Thoracic aorta (tissue), 2 donors: ENCODE data around the gene GAS2L3. TPM values are rescaled to one million over a fixed set of nuclear protein-coding genes. Genes with fewer than 3 reads are reported as not detected.

Experiments
- ATAC-seq: fragments of 150-250 bp; one replicate; pipeline ENCODE4 v1.8.0; 2017; ENCODE audit warnings: low read depth; ENCODE audit not compliant: insufficient number of reproducible peaks, low FRiP score
- DNase-seq: peaks from one replicate; pipeline ENCODE4 v3.0.0-alpha.2; 2020; ENCODE audit warnings: low spot score
- H3K27ac ChIP-seq, 2 donors: fragments of 200-600 bp; sonication (generic); 1 replicate in 1 of 2; 2 replicates in 1 of 2; pipeline ENCODE4 v1.5.1; 2016; ENCODE audit warnings: mild to moderate bottlenecking in 2 of 2, moderate library complexity in 2 of 2
- H3K27me3 ChIP-seq: fragments of 200-600 bp; sonication (generic); replicated peaks from 2 replicates; pipeline ENCODE4 v1.6.0; 2016; ENCODE audit warnings: mild to moderate bottlenecking; ENCODE audit not compliant: insufficient read depth
- H3K36me3 ChIP-seq: fragments of 200-600 bp; sonication (generic); one replicate; pipeline ENCODE4 v1.5.1; 2016
- H3K4me1 ChIP-seq, 2 donors: fragments of 200-600 bp; sonication (generic); 1 replicate in 1 of 2; 2 replicates in 1 of 2; pipeline versions ENCODE4 v1.5.1 to v1.6.0; 2016; ENCODE audit warnings: low read depth in 2 of 2, mild to moderate bottlenecking in 1 of 2; ENCODE audit not compliant: control insufficient read depth in 1 of 2
- H3K4me3 ChIP-seq: fragments of 200-600 bp; sonication (generic); 2 replicates; pipeline ENCODE4 v1.5.1; 2016; ENCODE audit warnings: mild to moderate bottlenecking
- H3K9me3 ChIP-seq: fragments of 200-600 bp; sonication (generic); 2 replicates; pipeline ENCODE4 v1.5.1; 2016
- total RNA-seq, 2 donors: library from RNA; depleted of rRNA; stranded (reverse); fragments of >200 nt; gene quantifications; one replicate each; pipeline versions ENCODE4 v1.1.0 to v1.2.3, GENCODE V29; 2016
- TF ChIP-seq, protein P1 (sequence below): fragments of 200-600 bp; sonication (generic); IDR thresholded peaks from one replicate; pipeline ENCODE4 v1.5.1; 2019; ENCODE audit warnings: antibody characterized with exemption

Gene GAS2L3
- total RNA-seq, result 10 to 100 TPM in 1 of 2 donors, 1 to 10 TPM in 1; 9.3 to 12.8 TPM

DNA sequence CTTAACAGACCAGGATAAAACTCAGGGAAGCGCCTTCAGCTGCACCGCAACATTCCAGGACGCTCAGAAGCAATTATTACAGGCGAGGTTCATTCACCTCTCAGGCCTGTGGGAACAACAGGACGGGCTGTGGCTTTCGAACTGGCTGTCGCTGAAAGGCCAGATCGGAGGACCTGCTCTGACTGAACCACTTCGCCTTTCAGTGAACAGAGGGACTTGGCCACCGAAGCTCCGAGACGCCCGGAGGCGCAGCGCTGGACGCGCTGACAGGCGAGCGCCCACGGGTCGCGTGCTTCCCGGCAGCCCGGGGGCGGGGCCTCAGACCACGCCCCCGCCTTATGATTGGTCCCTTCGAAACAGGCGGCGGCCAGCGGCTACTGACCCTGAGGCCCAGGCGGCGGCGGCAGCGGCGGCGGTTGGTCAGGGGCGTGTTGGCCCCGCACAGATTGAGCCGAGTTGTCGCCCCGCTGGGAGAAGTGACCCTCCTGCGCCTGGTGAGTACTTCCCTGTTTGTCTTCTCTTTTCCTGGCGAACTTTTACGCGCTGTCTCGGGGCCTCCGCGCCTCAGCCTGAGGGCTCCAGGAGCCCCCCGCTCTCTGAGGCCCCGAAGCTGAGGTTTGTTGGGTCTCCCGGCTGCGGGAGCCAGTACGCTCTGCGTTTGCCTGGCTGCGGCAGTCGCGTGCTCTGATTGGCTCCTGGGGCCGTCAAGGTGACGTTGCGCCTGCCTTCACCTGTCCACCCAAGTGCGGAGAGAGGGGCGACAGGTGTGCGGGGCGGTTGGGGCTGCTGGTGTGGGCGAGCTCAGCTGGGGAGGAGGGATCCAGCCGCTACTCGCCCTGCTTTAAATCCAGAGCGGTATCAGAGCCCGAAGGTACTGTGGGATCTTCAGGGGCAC lies at the start of gene GAS2L3:
Gene GAS2L3, plus strand, starts transcription at position 393 of the 895 bp plus-strand sequence. CDS start 21,221 bp downstream, outside the sequence.
- H3K27ac ChIP-seq, result peak within 1 kb of the TSS in 1 of 2 donors; percentile 65
- H3K4me1 ChIP-seq, result peaks cover 6 to 19% of the 10 kb centered on the region in 2 donors
- no peaks in the 10 kb centered on the region for H3K9me3 ChIP-seq
- DNase-seq (peak; percentile 54), ATAC-seq (peak; percentile 73)
- H3K36me3 ChIP-seq, result no peaks in the 10 kb centered on the region
- TF ChIP-seq, protein P1, sequence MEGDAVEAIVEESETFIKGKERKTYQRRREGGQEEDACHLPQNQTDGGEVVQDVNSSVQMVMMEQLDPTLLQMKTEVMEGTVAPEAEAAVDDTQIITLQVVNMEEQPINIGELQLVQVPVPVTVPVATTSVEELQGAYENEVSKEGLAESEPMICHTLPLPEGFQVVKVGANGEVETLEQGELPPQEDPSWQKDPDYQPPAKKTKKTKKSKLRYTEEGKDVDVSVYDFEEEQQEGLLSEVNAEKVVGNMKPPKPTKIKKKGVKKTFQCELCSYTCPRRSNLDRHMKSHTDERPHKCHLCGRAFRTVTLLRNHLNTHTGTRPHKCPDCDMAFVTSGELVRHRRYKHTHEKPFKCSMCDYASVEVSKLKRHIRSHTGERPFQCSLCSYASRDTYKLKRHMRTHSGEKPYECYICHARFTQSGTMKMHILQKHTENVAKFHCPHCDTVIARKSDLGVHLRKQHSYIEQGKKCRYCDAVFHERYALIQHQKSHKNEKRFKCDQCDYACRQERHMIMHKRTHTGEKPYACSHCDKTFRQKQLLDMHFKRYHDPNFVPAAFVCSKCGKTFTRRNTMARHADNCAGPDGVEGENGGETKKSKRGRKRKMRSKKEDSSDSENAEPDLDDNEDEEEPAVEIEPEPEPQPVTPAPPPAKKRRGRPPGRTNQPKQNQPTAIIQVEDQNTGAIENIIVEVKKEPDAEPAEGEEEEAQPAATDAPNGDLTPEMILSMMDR, result no peak
- peak within 1 kb of the TSS; percentile 83 for H3K4me3 ChIP-seq
- no peaks in the 10 kb centered on the region for H3K27me3 ChIP-seq

DNA sequence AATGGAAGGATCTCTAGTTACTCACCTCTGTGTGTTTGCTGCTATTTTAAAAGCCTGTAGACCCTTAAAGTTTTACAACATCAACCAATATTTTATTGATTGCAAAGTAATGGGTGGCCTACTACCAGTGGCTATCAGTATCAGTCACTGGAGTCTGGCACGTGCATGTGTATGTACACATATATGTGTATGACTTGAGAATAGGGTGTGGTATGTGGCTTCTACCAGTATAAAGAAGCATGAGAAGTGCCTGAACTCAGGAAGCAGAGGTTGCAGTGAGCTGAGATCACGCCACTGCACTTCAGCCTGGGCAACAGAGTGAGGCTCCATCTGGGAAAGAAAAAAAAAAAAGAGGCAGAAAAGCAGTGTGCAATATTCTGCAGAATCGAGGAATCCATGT lies 45.5 kb upstream of the GAS2L3 start:
- no peaks in the 10 kb centered on the region for H3K4me1 ChIP-seq
- H3K9me3 ChIP-seq, result no peaks in the 10 kb centered on the region
- DNase-seq, result no peak
- no peaks in the 10 kb centered on the region for H3K27me3 ChIP-seq
- H3K4me3 ChIP-seq, result no peak overlapping the region
- ATAC-seq, result no peak
- no peak overlapping the region for H3K27ac ChIP-seq
- TF ChIP-seq, protein P1, result no peak
- no peaks in the 10 kb centered on the region for H3K36me3 ChIP-seq

DNA sequence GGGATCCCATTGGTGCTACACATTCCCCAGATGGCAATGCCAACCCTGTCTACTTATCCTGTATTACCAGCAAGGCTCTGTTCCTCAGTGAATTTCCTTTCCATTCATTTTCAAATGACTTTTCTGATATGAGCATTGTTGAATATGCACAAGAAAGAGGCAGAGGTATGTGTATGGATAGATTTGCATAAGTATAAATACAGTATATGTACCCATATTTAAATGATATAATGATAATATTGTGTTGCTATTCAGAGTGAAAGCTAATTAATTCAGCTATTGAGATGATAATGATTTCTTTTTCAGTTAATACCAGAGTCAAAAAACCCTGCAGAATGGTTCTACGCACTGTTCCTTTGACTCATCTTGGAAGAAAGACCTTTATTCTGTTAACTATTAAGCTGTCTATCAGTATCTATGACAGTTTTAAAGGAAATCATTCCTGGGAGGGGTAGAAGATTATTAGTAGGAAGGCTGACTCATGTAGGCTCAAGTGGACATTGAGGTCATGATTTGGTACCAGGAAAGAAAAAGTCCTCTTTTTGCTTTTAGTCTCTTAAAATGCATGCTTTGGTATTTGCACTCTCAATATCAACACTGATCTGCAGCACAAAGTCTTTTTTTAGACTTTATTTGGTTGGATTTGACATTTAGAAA lies 44.9 kb upstream of the GAS2L3 start:
- TF ChIP-seq, protein P1, result no peak
- H3K4me1 ChIP-seq, result no peaks in the 10 kb centered on the region
- H3K27me3 ChIP-seq, result no peaks in the 10 kb centered on the region
- no peak overlapping the region for H3K4me3 ChIP-seq
- H3K9me3 ChIP-seq, result no peaks in the 10 kb centered on the region
- ATAC-seq (no peak), DNase-seq (no peak)
- H3K27ac ChIP-seq, result no peak overlapping the region
- H3K36me3 ChIP-seq, result no peaks in the 10 kb centered on the region

DNA sequence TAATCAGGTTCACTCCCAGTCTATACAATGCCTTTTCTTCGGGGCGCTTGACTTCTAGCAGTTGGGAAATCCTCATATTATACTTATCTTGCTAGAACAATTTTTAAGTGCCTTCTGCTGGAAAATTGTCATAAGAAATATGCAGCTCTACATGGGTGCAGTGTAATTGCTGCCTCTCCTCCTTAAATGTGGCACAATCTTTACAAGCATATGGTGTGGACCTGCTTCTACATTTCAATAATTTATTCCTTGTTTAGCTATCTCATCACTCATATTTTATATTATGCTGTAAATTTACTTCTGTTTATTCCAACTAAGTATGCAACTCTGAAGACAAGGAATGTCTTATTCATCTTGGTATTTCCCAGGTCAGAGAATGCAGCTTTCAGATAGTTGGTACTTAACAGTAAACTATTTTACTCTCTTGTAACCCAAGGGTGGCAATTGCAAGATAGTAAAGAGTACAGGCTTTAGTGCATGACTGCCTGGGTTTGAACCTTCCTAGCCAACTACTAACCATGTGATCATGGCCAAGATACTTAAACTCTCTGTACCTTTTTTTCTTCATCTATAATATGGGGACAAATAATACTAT lies 43.6 kb upstream of the GAS2L3 start:
- Histone ChIP-seq H3K27me3 (no peaks in the 10 kb centered on the region), H3K27ac (no peak overlapping the region), H3K36me3 (no peaks in the 10 kb centered on the region), H3K4me1 (no peaks in the 10 kb centered on the region), H3K4me3 (no peak overlapping the region), H3K9me3 (no peaks in the 10 kb centered on the region)
- ATAC-seq (no peak), DNase-seq (no peak)
- TF ChIP-seq, protein P1, result no peak

DNA sequence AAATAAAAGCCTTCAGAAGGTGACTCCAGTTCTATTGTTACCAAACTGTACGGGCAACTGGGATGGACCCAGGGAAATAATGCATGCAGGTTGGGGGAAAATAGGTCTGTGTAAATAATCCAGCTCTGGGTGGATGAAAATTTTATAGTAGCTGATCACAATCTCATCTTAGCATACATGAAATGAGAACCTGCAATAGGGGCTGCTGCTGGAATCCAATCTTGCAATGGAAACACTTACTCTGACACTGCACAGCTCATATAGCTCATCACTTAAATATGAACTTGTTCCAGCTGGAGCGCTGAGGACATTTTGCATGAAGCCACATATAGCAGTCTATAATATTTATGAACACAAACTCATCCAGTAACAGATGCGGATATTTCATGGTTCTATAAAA lies 40.1 kb upstream of the GAS2L3 start:
- no peaks in the 10 kb centered on the region for H3K27me3 ChIP-seq
- no peak overlapping the region for H3K27ac ChIP-seq
- TF ChIP-seq, protein P1, result no peak
- DNase-seq, result no peak
- no peaks in the 10 kb centered on the region for H3K36me3 ChIP-seq
- no peak for ATAC-seq
- no peak overlapping the region for H3K4me3 ChIP-seq
- no peaks in the 10 kb centered on the region for H3K4me1 ChIP-seq
- H3K9me3 ChIP-seq, result no peaks in the 10 kb centered on the region
